GM21447 (cell line): ENCODE data around the gene BGLAP.

Source experiments
- ATAC-seq: cut with Tn5 transposase; IDR thresholded peaks from one replicate; pipeline ENCODE4 v1.9.1; 2021; ENCODE audit not compliant: unreplicated experiment

The BGLAP gene

DNA sequence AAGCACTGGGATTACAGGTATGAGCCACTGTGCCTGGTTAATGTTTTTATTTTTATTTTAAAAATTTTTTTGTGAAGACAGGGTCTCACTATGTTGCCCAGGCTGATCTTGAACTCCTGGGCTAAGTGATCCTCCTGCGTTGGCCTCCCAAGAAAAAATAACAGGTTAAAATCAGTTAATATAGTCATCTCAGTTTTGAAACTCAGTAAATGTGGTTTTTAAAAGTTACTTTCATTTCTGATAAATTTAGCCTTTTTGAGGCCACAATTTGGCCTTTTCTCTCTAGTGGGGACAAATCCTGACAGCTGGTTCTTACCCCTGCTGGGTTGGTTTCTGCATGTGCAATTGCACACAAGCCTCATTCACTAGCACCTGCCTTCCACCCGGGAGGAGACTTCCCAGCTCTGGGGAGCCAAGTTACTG is 15.9 kb upstream of the BGLAP start:
- ATAC-seq = peak; percentile 62

DNA sequence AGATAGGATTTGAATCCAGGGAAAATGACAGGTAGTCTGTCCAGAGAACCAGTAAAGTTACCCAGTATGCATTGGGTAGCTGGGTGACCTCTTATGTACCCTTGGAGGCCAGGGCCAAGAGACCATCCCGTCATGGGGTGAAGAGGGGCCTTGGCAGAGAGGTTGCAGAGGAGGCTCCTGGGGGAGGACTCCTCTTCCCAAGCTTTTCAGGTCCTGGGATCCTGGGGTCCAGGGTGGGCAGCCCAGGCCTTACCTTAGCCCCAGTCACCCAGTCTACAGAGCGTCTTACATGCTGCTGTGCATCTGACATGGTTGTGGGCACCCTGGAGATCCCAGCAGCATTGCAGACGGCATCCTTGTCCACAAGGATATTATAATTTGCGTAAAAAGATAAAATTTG is 15.2 kb upstream of the BGLAP start:
- no peak for ATAC-seq

DNA sequence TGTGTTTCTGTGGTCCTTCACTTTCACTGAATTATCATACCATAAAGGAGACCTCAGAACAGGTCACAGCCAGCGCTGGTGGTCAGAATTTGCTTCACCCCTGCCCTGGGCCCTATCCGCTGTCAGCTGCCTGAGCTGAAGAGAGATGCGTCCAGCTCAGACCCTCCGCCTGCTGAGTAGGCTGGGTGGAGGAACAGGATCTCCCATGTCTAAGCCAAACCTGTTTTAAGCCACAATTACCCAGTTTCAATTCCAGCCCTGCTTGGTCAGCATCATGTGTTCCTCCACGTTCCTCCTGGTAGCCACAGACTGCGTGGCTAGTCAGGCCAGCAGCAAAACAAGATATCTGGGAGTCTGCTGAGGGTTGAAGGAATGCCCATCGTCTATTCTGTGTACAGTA is 13.5 kb upstream of the BGLAP start:
- no peak for ATAC-seq

DNA sequence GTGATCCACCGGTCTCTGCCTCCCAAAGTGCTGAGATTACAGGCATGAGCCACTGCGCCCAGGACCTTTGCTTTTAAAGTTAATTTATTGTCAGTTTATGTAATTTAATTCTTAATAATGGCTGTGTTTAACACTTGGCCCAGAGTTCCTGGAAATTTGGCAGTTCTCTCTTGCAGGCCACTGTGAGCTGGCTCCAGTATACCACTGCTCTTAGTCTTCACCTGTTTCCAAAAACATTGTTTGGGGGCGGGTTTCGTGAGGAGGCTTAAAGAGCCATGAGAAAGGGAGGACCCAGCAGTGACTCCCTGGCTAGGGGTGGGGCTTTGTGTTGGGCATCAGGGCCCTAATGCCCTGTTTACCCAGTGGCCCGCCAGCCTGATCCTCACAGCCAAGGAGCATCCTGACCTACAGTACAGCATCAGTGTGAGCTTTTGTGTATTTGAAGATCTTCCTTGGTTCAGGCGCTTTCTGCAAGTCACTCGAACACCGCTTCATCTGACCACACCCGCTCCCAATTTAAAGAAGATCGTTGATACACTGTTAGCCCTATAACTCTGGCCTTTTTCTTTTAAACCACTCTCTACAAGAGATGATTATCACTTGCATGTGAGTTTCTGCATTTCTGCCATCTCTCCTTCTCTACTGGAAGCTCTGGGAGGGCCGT is 12.0 kb upstream of the BGLAP start:
- ATAC-seq = no peak

DNA sequence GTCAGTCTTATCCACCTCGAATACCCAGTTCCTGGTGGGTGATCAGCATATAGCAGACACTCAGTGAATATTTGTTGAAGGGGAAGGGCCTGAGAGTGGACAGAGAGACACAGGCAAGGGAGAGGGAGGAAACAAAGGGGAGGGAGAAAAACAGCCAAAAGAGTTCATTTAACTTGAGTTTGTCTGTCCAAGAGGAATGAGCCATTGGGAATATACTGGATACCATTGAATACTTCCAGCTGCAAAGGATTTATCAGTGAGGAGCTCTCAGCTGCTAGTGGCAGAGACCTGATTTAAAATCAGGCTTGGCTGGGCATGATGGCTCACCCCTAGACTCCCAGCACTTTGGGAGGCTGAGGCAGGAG is 11.5 kb upstream of the BGLAP start:
- no peak for ATAC-seq

DNA sequence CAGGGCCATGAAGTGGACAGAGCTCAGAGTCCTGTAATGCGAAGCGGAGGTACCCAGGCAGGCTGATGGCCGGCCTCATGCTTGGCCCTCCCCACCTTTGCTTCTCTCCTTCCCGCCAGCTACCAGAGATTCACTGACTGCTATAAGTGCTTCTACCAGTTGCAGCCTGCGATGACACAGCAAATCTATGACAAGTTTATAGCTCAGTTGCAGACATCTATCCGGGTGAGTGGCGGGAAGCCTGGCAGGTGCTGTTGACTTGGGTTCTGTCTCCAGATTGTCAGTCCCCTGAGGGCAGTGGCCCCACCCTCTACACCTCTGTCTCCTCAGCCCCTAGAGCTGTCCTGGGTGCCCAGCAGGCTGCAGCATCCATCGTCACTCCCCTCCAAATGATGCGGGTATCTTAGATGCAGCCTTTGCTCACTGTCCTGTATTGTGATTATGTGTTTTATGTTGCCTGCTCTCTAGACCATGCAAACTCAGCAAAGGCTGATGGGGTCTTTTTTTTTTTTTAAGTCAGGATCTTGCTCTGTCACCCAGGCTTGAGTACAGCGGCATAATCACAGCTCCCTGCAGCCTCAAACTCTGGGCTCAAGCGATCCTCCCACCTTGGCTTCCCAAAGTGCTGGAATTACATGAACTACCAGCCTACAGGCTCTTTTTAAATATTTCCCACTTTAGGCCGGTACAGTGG is 9.6 kb upstream of the BGLAP start:
- no peak for ATAC-seq

DNA sequence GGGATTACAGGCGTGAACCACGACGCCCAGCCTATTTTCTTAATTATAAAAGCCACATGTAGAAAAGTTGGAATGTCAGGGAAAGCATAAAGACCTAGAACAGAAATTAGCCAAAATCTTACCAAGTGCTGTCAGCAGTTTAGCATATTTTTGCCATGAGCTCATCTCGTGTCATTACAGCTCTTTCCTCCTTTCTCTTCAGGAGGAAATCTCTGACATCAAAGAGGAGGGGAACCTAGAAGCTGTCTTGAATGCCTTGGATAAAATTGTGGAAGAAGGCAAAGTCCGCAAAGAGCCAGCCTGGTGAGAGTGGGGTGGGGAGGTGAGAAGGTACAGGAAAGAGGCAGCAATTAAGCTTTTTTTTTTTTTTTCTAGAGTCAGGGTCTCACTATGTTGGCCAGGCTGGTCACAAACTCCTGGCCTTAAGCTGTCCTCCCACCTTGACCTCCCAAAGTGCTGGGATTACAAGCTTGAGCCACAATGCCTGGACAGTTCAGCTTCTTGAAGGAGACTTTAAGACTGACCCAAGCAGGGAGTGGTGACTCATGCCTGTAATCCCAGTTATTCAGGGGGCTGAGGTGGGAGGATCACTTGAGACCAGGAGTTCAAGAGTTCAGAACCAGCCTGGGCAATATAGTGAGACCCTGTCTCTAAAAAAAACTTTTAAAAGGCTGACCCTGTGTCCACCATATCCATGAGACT is 8.4 kb upstream of the BGLAP start:
- no peak for ATAC-seq

DNA sequence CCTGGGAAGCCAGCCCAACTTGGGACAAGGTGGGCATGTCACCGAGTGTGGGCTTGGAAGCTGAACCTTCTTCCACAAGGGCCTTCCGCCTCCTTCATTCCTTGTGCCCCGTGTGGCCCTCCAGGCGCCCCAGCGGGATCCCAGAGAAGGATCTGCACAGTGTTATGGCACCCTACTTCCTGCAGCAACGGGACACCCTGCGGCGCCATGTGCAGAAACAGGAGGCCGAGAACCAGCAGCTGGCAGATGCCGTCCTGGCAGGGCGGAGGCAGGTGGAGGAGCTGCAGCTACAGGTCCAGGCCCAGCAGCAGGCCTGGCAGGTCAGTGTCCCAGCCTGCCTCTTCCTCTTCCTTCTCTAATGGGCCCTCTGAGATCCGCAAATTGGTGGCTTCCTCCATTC is 5.8 kb upstream of the BGLAP start:
- ATAC-seq = no peak

DNA sequence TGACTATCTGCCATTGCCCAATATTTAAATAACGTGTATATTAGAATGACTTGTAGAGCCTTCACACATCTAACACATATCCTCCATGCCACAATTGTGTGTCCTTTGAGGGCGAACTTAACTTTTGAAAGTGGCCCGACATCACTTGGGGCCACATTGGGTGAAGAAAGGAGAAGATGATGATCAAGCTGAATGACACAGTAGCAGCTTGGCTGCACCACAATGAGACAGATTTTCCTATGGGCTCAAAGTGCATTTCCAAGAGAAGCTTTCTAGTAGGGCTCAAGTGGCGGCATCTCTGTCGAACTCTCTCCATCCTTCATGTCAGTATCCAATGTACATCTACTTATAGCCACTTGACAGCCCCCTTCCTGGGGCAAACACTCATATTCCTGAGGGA is 3.7 kb upstream of the BGLAP start:
- no peak for ATAC-seq

DNA sequence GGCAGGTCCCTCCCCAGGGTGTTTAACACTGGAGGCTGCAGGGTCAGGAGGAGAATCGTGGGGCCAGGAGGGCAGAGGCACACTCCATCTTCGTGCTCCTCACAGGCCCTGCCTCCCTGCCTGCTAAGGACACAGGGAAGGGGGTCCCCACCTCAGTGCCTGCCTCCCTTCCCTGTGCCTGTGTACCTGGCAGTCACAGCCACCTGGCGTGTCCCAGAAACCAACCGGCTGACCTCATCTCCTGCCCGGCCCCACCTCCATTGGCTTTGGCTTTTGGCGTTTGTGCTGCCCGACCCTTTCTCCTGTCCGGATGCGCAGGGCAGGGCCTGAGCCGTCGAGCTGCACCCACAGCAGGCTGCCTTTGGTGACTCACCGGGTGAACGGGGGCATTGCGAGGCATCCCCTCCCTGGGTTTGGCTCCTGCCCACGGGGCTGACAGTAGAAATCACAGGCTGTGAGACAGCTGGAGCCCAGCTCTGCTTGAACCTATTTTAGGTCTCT is 623 bp upstream of the BGLAP start:
- ATAC-seq = no peak

DNA sequence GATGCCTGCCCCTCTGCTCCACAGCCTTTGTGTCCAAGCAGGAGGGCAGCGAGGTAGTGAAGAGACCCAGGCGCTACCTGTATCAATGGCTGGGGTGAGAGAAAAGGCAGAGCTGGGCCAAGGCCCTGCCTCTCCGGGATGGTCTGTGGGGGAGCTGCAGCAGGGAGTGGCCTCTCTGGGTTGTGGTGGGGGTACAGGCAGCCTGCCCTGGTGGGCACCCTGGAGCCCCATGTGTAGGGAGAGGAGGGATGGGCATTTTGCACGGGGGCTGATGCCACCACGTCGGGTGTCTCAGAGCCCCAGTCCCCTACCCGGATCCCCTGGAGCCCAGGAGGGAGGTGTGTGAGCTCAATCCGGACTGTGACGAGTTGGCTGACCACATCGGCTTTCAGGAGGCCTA is 754 bp downstream of the BGLAP start:
- no peak for ATAC-seq

DNA sequence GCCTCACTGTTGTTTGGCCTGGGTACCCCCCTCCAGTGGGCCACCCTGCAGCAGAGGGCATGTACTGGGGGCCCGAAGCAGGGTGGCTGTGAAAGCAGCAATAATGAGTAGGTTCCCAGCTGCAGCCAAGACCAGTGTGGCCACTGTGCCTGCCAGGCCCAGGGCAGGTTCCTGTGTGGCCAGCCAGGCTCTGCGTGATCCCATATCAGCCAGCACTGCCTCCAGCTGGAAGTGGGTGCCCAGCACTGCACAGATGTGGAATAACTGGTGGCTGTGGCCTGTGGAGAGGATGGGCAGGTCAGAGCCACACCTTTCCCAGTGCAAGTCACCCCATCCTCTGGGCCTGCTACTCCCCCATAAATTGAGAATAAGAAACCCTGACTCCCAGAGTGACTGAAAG is 2.1 kb downstream of the BGLAP start:
- no peak for ATAC-seq

DNA sequence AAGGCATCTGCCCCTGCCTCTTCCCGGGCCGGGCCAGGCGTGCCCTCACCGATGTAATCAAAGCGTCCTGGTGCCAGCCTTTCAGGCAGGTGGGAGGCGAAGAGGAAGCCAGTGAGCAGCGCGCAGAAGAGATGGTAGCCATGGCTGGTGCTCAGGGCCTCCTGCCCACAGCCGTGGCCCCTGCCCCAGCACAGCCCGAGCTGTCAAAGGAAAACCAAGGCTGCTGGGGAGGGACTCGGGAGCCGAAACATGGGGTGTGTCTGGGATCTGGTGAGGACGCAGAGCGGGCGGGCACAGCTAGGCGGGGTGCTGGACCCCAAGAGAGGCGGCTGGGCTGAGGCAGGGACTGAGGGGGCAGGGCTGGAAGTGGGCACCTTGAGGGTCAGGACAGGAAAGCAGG is 2.7 kb downstream of the BGLAP start:
- no peak for ATAC-seq

DNA sequence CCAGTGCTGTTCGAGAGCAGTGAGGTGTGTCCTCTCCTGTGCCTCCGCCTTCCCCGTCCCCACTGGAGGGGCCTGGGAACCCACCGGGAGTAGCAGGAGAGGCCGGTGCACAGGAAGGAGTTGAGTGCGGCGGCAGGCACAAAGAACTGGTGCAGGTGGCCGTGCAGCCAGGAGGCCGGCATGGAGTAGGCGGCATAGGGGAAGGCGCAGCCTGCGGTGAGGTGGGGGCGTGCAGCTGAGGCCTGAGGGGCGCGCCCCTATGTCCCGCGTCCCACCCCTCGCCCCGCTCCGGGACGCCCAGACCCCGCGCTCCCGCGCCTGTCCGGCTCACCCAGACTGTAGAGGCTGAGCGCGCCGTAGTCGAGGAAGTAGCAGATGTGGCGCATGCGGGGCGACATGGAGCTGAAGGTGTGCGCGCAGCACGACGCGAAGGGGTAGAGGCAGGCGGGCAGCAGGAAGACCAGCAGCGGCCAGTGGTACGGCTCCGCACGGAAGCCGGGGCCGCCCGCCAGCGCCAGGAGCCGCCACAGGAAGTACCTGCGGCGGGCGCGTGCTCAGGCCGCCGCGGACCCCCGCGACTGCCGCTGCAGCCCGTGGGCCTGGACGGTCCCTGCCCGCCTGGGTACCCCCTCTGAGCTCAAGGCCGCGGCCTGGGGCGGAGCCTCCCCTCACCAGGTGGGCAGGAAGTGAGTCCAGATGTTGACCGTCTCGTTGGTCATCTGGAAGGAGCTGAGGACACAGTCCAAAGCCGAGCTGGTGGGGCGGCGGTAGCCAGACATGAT is 3.7 kb downstream of the BGLAP start:
- ATAC-seq = no peak

DNA sequence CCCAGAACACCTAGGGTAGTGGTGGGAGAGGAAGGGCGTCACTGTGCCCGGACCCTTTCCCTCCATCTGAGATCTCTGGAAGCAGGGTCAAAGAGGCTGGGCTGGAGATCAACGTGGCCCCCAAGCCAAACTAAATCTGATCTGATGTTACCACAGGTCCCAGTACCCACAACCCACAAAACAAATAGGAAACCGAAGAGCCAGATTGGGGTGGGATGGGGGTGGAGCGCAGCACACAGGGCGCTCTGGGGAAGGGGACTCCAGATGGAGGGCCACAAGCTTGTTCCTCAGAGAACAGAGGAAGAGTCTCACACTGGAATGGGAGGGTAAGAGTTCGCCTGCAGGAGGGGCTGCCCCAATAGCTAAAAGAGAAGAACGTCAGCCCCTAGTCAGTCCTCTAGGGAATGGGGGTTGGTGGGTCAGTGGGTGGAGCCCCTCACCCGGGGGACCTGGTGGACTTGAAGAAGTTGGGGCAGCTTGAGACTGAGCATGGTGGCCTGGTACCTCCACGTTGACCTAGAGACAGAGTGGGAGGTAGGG is 4.3 kb downstream of the BGLAP start:
- ATAC-seq = no peak

DNA sequence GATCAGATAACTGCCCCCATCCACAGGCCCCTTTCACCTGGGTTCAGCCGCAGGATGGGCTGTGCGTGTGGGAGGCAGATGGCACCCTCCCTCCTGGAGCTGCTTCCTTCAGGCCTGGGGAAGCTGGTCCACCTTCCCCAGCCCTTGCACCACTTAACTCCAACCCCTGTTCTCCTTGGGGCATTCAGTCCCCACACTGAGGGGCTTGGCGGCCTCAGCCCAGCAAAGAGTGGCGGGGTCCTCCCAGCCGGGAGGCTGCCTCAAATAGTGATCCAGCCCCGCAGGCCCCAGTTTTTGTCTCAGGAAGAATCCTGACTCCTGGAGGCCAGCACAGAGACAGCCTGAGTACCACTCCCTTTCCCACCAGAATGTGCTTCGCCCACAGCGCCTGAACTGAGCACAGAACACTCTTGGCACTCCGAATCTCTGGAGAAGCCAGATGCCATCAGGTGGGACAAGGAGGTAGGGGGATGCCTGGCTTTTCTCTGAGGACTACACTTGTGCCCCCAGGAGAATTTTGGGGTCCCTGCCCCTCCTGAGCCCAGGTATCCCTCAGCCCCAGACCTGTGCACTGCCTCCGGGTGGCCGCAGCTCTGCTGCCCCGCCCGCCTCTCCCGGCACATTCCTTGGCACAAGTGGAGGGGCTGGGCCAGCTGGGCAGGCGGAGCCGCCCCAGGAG is 4.9 kb downstream of the BGLAP start:
- no peak for ATAC-seq

DNA sequence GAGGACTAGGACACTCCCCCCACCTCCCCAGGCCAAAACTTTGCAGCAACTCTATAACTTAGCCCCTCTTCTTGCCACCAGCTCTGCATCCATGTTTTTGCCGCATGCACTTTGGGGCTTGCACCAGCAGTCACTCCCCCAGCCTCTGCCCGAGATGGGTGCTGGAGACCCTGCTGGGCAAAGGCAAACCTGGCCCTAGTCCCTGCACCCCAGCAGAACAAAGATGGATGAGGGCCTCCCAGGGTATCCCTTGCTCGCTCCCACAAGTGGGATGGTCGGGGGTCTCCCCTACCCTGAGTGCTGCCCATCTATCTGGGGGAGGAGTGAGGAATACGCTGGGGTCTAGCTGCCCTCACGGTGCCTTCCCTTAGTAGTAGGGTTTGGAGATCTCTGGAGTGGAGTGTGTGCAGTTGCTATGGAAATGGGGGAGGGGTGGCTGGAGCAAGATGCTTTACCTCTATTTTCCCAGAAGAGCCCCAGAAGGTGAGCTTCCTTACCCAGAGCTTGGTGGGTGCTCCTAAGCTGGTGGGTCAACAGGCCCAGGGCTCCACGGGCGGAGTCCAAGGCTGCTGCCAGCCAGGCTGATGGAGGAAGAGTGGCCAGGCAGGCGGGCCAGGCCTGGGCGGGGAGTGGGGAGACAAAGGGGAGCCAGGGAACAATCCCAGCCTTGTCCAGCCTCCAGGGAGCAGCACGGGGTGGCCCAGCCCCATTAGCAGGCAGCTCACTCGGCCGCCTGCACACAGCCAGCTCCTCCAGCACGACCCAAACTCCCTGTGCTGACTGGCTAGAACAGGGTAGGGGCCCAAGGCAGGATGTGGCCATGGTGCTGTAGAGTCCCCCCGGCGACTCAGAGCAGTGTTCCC is 5.7 kb downstream of the BGLAP start, which contains the start of gene PAQR6:
Gene PAQR6, minus strand, starts transcription at position 597 of the 863 bp plus-strand sequence. CDS start 1,325 bp downstream, outside the sequence.
- ATAC-seq = no peak

DNA sequence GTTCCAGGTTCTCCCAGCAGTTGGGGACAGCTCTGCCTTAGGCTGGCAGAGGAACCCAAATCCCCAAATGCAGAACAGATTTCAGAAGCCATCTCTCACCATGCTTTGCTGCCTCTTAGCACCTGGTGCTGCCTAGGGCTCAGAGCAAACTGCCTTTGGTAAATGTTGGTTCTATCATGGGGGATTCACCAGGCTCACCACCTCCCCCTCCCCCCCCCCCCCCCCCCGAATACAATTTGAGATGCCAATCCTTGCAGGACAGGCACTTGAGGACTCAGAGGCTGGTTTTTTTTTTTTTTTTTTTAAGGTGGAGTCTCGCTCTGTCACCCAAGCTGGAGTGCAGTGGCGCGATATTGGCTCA is 6.3 kb downstream of the BGLAP start:
- no peak for ATAC-seq

DNA sequence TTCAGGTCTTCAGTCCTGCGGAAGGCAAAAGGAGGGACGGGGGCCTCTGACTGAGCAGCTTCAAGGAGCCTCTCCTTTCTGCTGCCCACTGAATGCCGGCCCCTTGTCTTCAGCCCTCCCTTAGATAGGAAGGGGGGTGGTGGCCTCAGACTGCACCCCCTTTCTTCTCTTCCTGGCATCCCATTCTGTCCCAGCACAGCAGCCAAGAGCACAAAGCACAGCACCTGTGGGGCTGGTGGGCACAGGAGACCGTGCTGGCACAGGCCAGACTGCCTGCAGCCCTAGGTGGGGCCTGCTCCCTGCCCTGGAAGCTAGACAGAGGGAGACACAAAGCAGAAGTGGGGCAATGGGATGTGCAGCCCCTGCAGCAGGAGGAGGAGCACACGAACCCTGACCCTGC is 7.6 kb downstream of the BGLAP start:
- no peak for ATAC-seq

DNA sequence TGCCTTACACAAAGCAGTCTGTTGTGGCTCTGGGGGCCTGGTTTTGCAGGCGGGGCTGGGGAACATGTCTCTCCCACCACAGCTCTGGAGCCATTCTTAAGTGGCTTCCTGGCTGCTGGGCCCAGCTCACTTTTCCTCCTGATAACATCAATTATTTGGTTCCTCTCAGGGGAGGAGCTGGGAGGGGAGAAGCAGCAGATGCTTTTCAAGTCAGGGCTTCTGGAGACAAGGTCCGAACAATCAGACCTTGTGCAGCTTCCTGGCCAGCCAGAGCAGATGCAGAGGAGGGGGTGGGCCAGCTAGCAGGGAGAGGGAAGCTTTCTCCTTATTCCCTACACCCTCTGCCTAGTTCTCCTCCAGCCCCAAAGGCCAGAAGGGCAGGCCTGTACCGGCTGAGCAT is 9.5 kb downstream of the BGLAP start:
- ATAC-seq = no peak
